Measurements from ENCODE around the gene NDUFS4.

The NDUFS4 gene

DNA sequence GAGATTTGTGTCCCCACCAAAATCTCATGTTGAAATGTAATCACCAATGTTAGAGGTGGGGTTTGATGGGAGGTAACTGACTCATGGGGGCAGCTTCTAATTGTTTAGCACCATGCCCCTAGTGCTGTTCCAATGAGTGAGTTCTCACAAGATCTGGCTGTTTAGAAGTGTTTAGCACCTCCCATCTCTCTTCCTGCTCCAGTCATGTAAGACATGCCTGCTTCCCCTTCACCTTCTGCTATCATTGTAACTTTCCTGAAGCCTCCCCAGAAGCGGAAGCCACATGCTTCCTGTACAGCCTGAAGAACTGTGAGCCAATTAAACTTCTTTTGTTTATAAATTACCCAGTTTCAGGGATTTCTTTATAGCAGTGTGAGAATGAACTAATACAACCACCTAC, 170.5 kb downstream of the NDUFS4 start:
- in situ Hi-C loops (cut with MboI; ENCODE audit: low pct_unique_long_range_greater_than_20kb, low sequenced_read_pairs, unreplicated experiment): no loop called here

More for the DNA sequence above, 170.5 kb downstream of the NDUFS4 start:
- no peak for DNase-seq (ENCODE audit: low spot score)
- TF ChIP-seq, protein P1, sequence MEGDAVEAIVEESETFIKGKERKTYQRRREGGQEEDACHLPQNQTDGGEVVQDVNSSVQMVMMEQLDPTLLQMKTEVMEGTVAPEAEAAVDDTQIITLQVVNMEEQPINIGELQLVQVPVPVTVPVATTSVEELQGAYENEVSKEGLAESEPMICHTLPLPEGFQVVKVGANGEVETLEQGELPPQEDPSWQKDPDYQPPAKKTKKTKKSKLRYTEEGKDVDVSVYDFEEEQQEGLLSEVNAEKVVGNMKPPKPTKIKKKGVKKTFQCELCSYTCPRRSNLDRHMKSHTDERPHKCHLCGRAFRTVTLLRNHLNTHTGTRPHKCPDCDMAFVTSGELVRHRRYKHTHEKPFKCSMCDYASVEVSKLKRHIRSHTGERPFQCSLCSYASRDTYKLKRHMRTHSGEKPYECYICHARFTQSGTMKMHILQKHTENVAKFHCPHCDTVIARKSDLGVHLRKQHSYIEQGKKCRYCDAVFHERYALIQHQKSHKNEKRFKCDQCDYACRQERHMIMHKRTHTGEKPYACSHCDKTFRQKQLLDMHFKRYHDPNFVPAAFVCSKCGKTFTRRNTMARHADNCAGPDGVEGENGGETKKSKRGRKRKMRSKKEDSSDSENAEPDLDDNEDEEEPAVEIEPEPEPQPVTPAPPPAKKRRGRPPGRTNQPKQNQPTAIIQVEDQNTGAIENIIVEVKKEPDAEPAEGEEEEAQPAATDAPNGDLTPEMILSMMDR (IDR thresholded peaks at IDR 0.05; ENCODE audit: extremely low read depth, insufficient read depth, missing control alignments): no peak
